Mesendoderm (in vitro differentiated cells): ENCODE results near the gene TSC22D2.

Experiments
- DNase-seq: peaks from one replicate; pipeline ENCODE4 v3.0.0; 2013
- H2AK5ac ChIP-seq: 2 replicates; pipeline ENCODE4 v1.6.1; 2013; ENCODE audit warnings: low read length, inconsistent platforms
- H2BK120ac ChIP-seq: 2 replicates; pipeline ENCODE4 v1.6.1; 2013; ENCODE audit warnings: low read depth, mild to moderate bottlenecking, low read length, moderate library complexity, mixed read lengths
- H2BK15ac ChIP-seq: replicated peaks from 2 replicates; pipeline ENCODE4 v1.6.1; 2013; ENCODE audit warnings: low read depth, mild to moderate bottlenecking, moderate library complexity
- H2BK5ac ChIP-seq: 2 replicates; pipeline ENCODE4 v1.6.1; 2013; ENCODE audit warnings: low read length, inconsistent platforms
- H3K18ac ChIP-seq: 2 replicates; pipeline ENCODE4 v1.6.1; 2013; ENCODE audit warnings: mild to moderate bottlenecking, low read length, mixed read lengths
- H3K23ac ChIP-seq: one replicate; pipeline ENCODE4 v1.6.1; 2013; ENCODE audit warnings: low read length
- H3K27ac ChIP-seq: 2 replicates; pipeline ENCODE4 v1.5.1; 2013; ENCODE audit warnings: low read depth, mild to moderate bottlenecking, inconsistent platforms, low read length, moderate library complexity
- H3K27me3 ChIP-seq: 2 replicates; pipeline ENCODE4 v1.6.1; 2013; ENCODE audit warnings: low read length, control low read depth, mild to moderate bottlenecking, inconsistent platforms; ENCODE audit not compliant: insufficient read depth, poor library complexity
- H3K36me3 ChIP-seq: 2 replicates; pipeline ENCODE4 v1.6.1; 2013; ENCODE audit warnings: low read length, inconsistent platforms; ENCODE audit not compliant: control insufficient read depth, insufficient read depth
- H3K4ac ChIP-seq: one replicate; pipeline ENCODE4 v1.6.1; 2013; ENCODE audit warnings: low read depth, mild to moderate bottlenecking, low read length, moderate library complexity
- H3K4me1 ChIP-seq: 2 replicates; pipeline ENCODE4 v1.6.1; 2013; ENCODE audit warnings: low read depth, low read length, inconsistent platforms; ENCODE audit not compliant: control insufficient read depth
- H3K4me2 ChIP-seq: 2 replicates; pipeline ENCODE4 v1.6.1; 2013; ENCODE audit warnings: low read length
- H3K4me3 ChIP-seq: 2 replicates; pipeline ENCODE4 v1.5.1; 2013; ENCODE audit warnings: mild to moderate bottlenecking, low read length
- H3K56ac ChIP-seq: one replicate; pipeline ENCODE4 v1.6.1; 2013; ENCODE audit warnings: low read length
- H3K79me1 ChIP-seq: 2 replicates; pipeline ENCODE4 v1.6.1; 2013; ENCODE audit warnings: low read length, inconsistent platforms
- H3K79me2 ChIP-seq: 2 replicates; pipeline ENCODE4 v1.6.1; 2013; ENCODE audit warnings: mild to moderate bottlenecking, low read length; ENCODE audit not compliant: control insufficient read depth, insufficient read depth
- H3K9ac ChIP-seq: 2 replicates; pipeline ENCODE4 v1.6.1; 2013; ENCODE audit warnings: low read length, inconsistent platforms
- H4K5ac ChIP-seq: one replicate; pipeline ENCODE4 v1.6.1; 2013; ENCODE audit warnings: low read length
- H4K8ac ChIP-seq: one replicate; pipeline ENCODE4 v1.6.1; 2013; ENCODE audit warnings: low read depth, mild to moderate bottlenecking, control low read depth, low read length, moderate library complexity
- WGBS: extraction: QIAGEN DNeasy Blood & Tissue Kit; methylation state at CpG from one replicate; pipeline ENCODE4 v1.1.7; 2013; ENCODE audit warnings: low lambda C conversion rate, missing lambda C conversion rate; ENCODE audit not compliant: insufficient coverage; ENCODE audit errors: extremely low coverage; 5-methylcytosine and 5-hydroxymethylcytosine counted together

The TSC22D2 gene

GRCh38 chr3:150488867-150489266 is 80.8 kb downstream of the TSC22D2 start:
- H3K27me3 ChIP-seq = no peaks in the 10 kb centered on the region
- H3K79me2 ChIP-seq = no peaks in the 10 kb centered on the region
- no peak overlapping the region for H3K18ac ChIP-seq
- H3K4me3 ChIP-seq = no peak overlapping the region
- H2AK5ac ChIP-seq = no peak overlapping the region
- no peak overlapping the region for H4K5ac ChIP-seq
- H3K4me2 ChIP-seq = no peak overlapping the region
- no peak overlapping the region for H3K27ac ChIP-seq
- H3K4ac ChIP-seq = no peak overlapping the region
- no peaks in the 10 kb centered on the region for H3K36me3 ChIP-seq
- no peak overlapping the region for H3K9ac ChIP-seq
- H2BK120ac ChIP-seq = no peak overlapping the region
- no peak overlapping the region for H2BK5ac ChIP-seq
- H3K79me1 ChIP-seq = no peaks in the 10 kb centered on the region
- no CpG with 5 or more reads among the region's 2 CpGs for WGBS
- no peak overlapping the region for H3K23ac ChIP-seq
- DNase-seq = no peak
- H3K4me1 ChIP-seq = no peaks in the 10 kb centered on the region
- no peak overlapping the region for H2BK15ac ChIP-seq
- no peak overlapping the region for H3K56ac ChIP-seq
- H4K8ac ChIP-seq = no peak overlapping the region

GRCh38 chr3:150490277-150490986 is 82.3 kb downstream of the TSC22D2 start:
- Histone ChIP-seq H3K4ac (no peak overlapping the region), H3K4me1 (no peaks in the 10 kb centered on the region), H2BK120ac (no peak overlapping the region), H4K5ac (no peak overlapping the region), H2BK5ac (no peak overlapping the region), H3K36me3 (no peaks in the 10 kb centered on the region), H2AK5ac (no peak overlapping the region), H3K27ac (no peak overlapping the region), H3K4me3 (no peak overlapping the region), H3K79me2 (no peaks in the 10 kb centered on the region), H3K56ac (no peak overlapping the region), H3K27me3 (no peaks in the 10 kb centered on the region), H3K9ac (no peak overlapping the region), H3K79me1 (no peaks in the 10 kb centered on the region), H2BK15ac (no peak overlapping the region), H3K18ac (no peak overlapping the region), H4K8ac (no peak overlapping the region), H3K23ac (no peak overlapping the region), H3K4me2 (no peak overlapping the region)
- WGBS = no CpG with 5 or more reads among the region's 2 CpGs
- DNase-seq = no peak

- Histone ChIP-seq H3K9ac (no peak overlapping the region), H3K56ac (no peak overlapping the region), H2BK15ac (peak overlapping the region; percentile 45), H3K18ac (no peak overlapping the region), H2BK120ac (no peak overlapping the region), H3K27me3 (no peaks in the 10 kb centered on the region), H3K4me1 (no peaks in the 10 kb centered on the region), H3K4me3 (no peak overlapping the region), H3K4me2 (no peak overlapping the region), H2BK5ac (no peak overlapping the region), H3K79me1 (no peaks in the 10 kb centered on the region), H3K4ac (peak overlapping the region; percentile 55), H3K27ac (no peak overlapping the region), H3K79me2 (no peaks in the 10 kb centered on the region), H2AK5ac (no peak overlapping the region), H3K23ac (no peak overlapping the region), H3K36me3 (no peaks in the 10 kb centered on the region), H4K8ac (no peak overlapping the region), H4K5ac (no peak overlapping the region)
- no CpG with 5 or more reads among the region's 5 CpGs for whole genome bisulfite sequencing
- DNase-seq = no peak
Observed at GRCh38 chr3:150494411-150494977, 86.4 kb downstream of the TSC22D2 start.

- no peaks in the 10 kb centered on the region for H3K79me2 ChIP-seq
- H2BK15ac ChIP-seq = no peak overlapping the region
- H3K27ac ChIP-seq = no peak overlapping the region
- H2AK5ac ChIP-seq = no peak overlapping the region
- DNase-seq = no peak
- no peak overlapping the region for H3K4ac ChIP-seq
- no peaks in the 10 kb centered on the region for H3K79me1 ChIP-seq
- H3K18ac ChIP-seq = no peak overlapping the region
- H3K9ac ChIP-seq = no peak overlapping the region
- no peak overlapping the region for H4K8ac ChIP-seq
- H3K4me2 ChIP-seq = no peak overlapping the region
- no peak overlapping the region for H2BK120ac ChIP-seq
- H4K5ac ChIP-seq = no peak overlapping the region
- no peak overlapping the region for H3K4me3 ChIP-seq
- no CpG with 5 or more reads among the region's 1 CpG for WGBS
- H3K27me3 ChIP-seq = no peaks in the 10 kb centered on the region
- H3K56ac ChIP-seq = peak overlapping the region; percentile 49
- no peak overlapping the region for H3K23ac ChIP-seq
- H2BK5ac ChIP-seq = no peak overlapping the region
- H3K36me3 ChIP-seq = no peaks in the 10 kb centered on the region
- no peaks in the 10 kb centered on the region for H3K4me1 ChIP-seq
Observed at GRCh38 chr3:150495149-150495548, 87.1 kb downstream of the TSC22D2 start.

- DNase-seq = peak; percentile 44
- WGBS = no CpG with 5 or more reads among the region's 2 CpGs
Observed at GRCh38 chr3:150495563-150496168, 87.6 kb downstream of the TSC22D2 start.

More at GRCh38 chr3:150495563-150496168, 87.6 kb downstream of the TSC22D2 start:
- no peak overlapping the region for H2BK15ac ChIP-seq
- H3K4me1 ChIP-seq = no peaks in the 10 kb centered on the region
- H3K18ac ChIP-seq = no peak overlapping the region
- no peak overlapping the region for H4K5ac ChIP-seq
- H4K8ac ChIP-seq = no peak overlapping the region
- H3K4me3 ChIP-seq = no peak overlapping the region
- H3K4me2 ChIP-seq = no peak overlapping the region
- H3K27me3 ChIP-seq = no peaks in the 10 kb centered on the region
- no peak overlapping the region for H3K9ac ChIP-seq
- no peak overlapping the region for H3K56ac ChIP-seq
- H3K23ac ChIP-seq = no peak overlapping the region
- no peak overlapping the region for H2AK5ac ChIP-seq
- no peaks in the 10 kb centered on the region for H3K79me1 ChIP-seq
- H3K79me2 ChIP-seq = no peaks in the 10 kb centered on the region
- no peak overlapping the region for H3K27ac ChIP-seq
- H2BK120ac ChIP-seq = no peak overlapping the region
- H3K36me3 ChIP-seq = no peaks in the 10 kb centered on the region
- no peak overlapping the region for H2BK5ac ChIP-seq
- H3K4ac ChIP-seq = no peak overlapping the region
